H9 (cell line): ENCODE data around the gene APOM. TPM values are rescaled to one million over a fixed set of nuclear protein-coding genes. Genes with fewer than 3 reads are reported as not detected.

Source experiments
- DNase-seq: peaks from one replicate; pipeline ENCODE4 v3.0.0-alpha.2; 2017
- H2AFZ ChIP-seq: one replicate; pipeline ENCODE4 v1.6.1; 2013; ENCODE audit warnings: mild to moderate bottlenecking, low read length, control low read depth, moderate library complexity
- H2AK5ac ChIP-seq: 2 replicates; pipeline ENCODE4 v1.6.1; 2013; ENCODE audit warnings: low read length, control low read depth, mixed read lengths; ENCODE audit not compliant: insufficient read length
- H2BK120ac ChIP-seq: one replicate; pipeline ENCODE4 v1.6.1; 2013; ENCODE audit warnings: low read depth, mild to moderate bottlenecking, low read length, control low read depth, inconsistent platforms; ENCODE audit not compliant: poor library complexity, severe bottlenecking
- H2BK12ac ChIP-seq: 2 replicates; pipeline ENCODE4 v1.6.1; 2013; ENCODE audit warnings: low read length, control low read depth, mixed read lengths, low read depth; ENCODE audit not compliant: insufficient read length
- H2BK15ac ChIP-seq: 2 replicates; pipeline ENCODE4 v1.6.1; 2013; ENCODE audit warnings: low read depth, low read length, control low read depth
- H2BK20ac ChIP-seq: one replicate; pipeline ENCODE4 v1.6.1; 2013; ENCODE audit warnings: low read depth, mild to moderate bottlenecking, low read length, control low read depth, inconsistent platforms; ENCODE audit not compliant: poor library complexity, severe bottlenecking
- H2BK5ac ChIP-seq: 2 replicates; pipeline ENCODE4 v1.6.1; 2013; ENCODE audit warnings: low read length, control low read depth, mixed read lengths; ENCODE audit not compliant: insufficient read length
- H3K14ac ChIP-seq: 2 replicates; pipeline ENCODE4 v1.6.1; 2013; ENCODE audit warnings: low read length, control low read depth; ENCODE audit not compliant: insufficient read depth
- H3K18ac ChIP-seq: 2 replicates; pipeline ENCODE4 v1.6.1; 2013; ENCODE audit warnings: low read depth, mild to moderate bottlenecking, mixed read lengths, low read length, control low read depth; ENCODE audit not compliant: insufficient read length
- H3K23ac ChIP-seq: 2 replicates; pipeline ENCODE4 v1.6.1; 2013; ENCODE audit warnings: low read length, control low read depth, mixed read lengths, low read depth; ENCODE audit not compliant: insufficient read length
- H3K23me2 ChIP-seq: 2 replicates; pipeline ENCODE4 v1.6.1; 2013; ENCODE audit warnings: low read depth, mild to moderate bottlenecking, mixed read lengths, low read length, control low read depth; ENCODE audit not compliant: insufficient read length, poor library complexity, severe bottlenecking
- H3K27ac ChIP-seq: 2 replicates; pipeline ENCODE4 v1.5.1; 2013; ENCODE audit warnings: low read length, control low read depth, mixed read lengths, low read depth; ENCODE audit not compliant: insufficient read length
- H3K27me3 ChIP-seq: 2 replicates; pipeline ENCODE4 v1.6.1; 2013; ENCODE audit warnings: low read length, control low read depth, inconsistent platforms; ENCODE audit not compliant: insufficient read depth
- H3K4ac ChIP-seq: 2 replicates; pipeline ENCODE4 v1.6.1; 2013; ENCODE audit warnings: low read depth, mild to moderate bottlenecking, control low read depth, inconsistent platforms, low read length, moderate library complexity
- H3K4me1 ChIP-seq: 2 replicates; pipeline ENCODE4 v1.6.1; 2013; ENCODE audit warnings: low read length, control low read depth, inconsistent platforms; ENCODE audit not compliant: insufficient read depth
- H3K4me2 ChIP-seq: 2 replicates; pipeline ENCODE4 v1.6.1; 2013; ENCODE audit warnings: low read length, control low read depth, mixed read lengths; ENCODE audit not compliant: insufficient read length, insufficient read depth
- H3K56ac ChIP-seq: 2 replicates; pipeline ENCODE4 v1.6.1; 2013; ENCODE audit warnings: low read depth, mild to moderate bottlenecking, mixed read lengths, low read length, control low read depth; ENCODE audit not compliant: insufficient read length
- H3K79me1 ChIP-seq: 2 replicates; pipeline ENCODE4 v1.6.1; 2013; ENCODE audit warnings: low read depth, mild to moderate bottlenecking, moderate library complexity, low read length, control low read depth, inconsistent platforms; ENCODE audit not compliant: insufficient read depth, poor library complexity, severe bottlenecking
- H3K79me2 ChIP-seq: 2 replicates; pipeline ENCODE4 v1.6.1; 2013; ENCODE audit warnings: low read length, control low read depth, inconsistent platforms; ENCODE audit not compliant: insufficient read depth
- H3K9ac ChIP-seq: 2 replicates; pipeline ENCODE4 v1.6.1; 2013; ENCODE audit warnings: low read length, control low read depth, mixed read lengths; ENCODE audit not compliant: insufficient read length; ENCODE audit errors: extremely low read depth
- H3K9me3 ChIP-seq: one replicate; pipeline ENCODE4 v1.6.1; 2013; ENCODE audit warnings: low read depth, low read length, inconsistent platforms; ENCODE audit not compliant: control insufficient read depth
- H3T11ph ChIP-seq: one replicate; pipeline ENCODE4 v1.6.1; 2013; ENCODE audit warnings: mild to moderate bottlenecking, low read length, control low read depth, inconsistent platforms
- H4K20me1 ChIP-seq: one replicate; pipeline ENCODE4 v1.6.1; 2013; ENCODE audit not compliant: control insufficient read depth, insufficient read length, insufficient read depth
- H4K5ac ChIP-seq: 2 replicates; pipeline ENCODE4 v1.6.1; 2013; ENCODE audit warnings: low read depth, mild to moderate bottlenecking, mixed read lengths, low read length, control low read depth; ENCODE audit not compliant: insufficient read length
- H4K8ac ChIP-seq: replicated peaks from 2 replicates; pipeline ENCODE4 v1.6.1; 2013; ENCODE audit warnings: low read length, control low read depth, mixed read lengths, low read depth; ENCODE audit not compliant: insufficient read length
- H4K91ac ChIP-seq: 2 replicates; pipeline ENCODE4 v1.6.1; 2013; ENCODE audit warnings: low read depth, mild to moderate bottlenecking, moderate library complexity, mixed read lengths, low read length, control low read depth; ENCODE audit not compliant: insufficient read length
- H3K27ac Mint-ChIP-seq, 3 experiments: 2 replicates in 2 of 3; 3 replicates in 1 of 3; pipeline ENCODE4 v1.8.0; 2020 to 2021; ENCODE audit warnings: mixed read lengths in 3 of 3, mild to moderate bottlenecking in 1 of 3, moderate library complexity in 1 of 3
- H3K27me3 Mint-ChIP-seq: 2 replicates; pipeline ENCODE4 v1.8.0; 2021; ENCODE audit warnings: low read depth, mild to moderate bottlenecking, moderate library complexity, mixed read lengths
- H3K36me3 Mint-ChIP-seq, 3 experiments: 2 replicates in 2 of 3; 3 replicates in 1 of 3; pipeline ENCODE4 v1.8.0; 2020 to 2021; ENCODE audit warnings: low read depth in 3 of 3, mixed read lengths in 3 of 3; ENCODE audit not compliant: insufficient read depth in 1 of 3
- H3K4me1 Mint-ChIP-seq, 2 experiments: 2 replicates each; pipeline ENCODE4 v1.8.0; 2020; ENCODE audit warnings: mixed read lengths in 2 of 2
- H3K4me3 Mint-ChIP-seq, 2 experiments: 2 replicates in 1 of 2; 3 replicates in 1 of 2; pipeline ENCODE4 v1.8.0; 2020 to 2021; ENCODE audit warnings: mild to moderate bottlenecking in 2 of 2, mixed read lengths in 2 of 2, moderate library complexity in 1 of 2
- H3K9me3 Mint-ChIP-seq, 2 experiments: 2 replicates in 1 of 2; 3 replicates in 1 of 2; pipeline ENCODE4 v1.8.0; 2020; ENCODE audit warnings: mild to moderate bottlenecking in 2 of 2, mixed read lengths in 2 of 2, moderate library complexity in 1 of 2
- WGBS: extraction: QIAGEN DNeasy Blood & Tissue Kit; methylation state at CpG from one replicate; pipeline ENCODE4 v1.1.7; 2013; ENCODE audit warnings: missing lambda C conversion rate, low lambda C conversion rate, mixed read lengths; ENCODE audit not compliant: insufficient read length; ENCODE audit errors: extremely low coverage; 5-methylcytosine and 5-hydroxymethylcytosine counted together
- total RNA-seq: library from RNA; stranded (reverse); gene quantifications from 2 replicates; pipeline ENCODE4 v1.2.1, GENCODE V29; 2021
- TF ChIP-seq, protein P1 (sequence below): fragments of 200-600 bp; sonication (generic); conservative IDR thresholded peaks from 3 replicates; pipeline ENCODE4 v1.8.0; 2021; ENCODE audit warnings: antibody characterized with exemption, mild to moderate bottlenecking

APOM gene
- total RNA-seq, 1 experiment from 2014 or later = 3.6 TPM

DNA sequence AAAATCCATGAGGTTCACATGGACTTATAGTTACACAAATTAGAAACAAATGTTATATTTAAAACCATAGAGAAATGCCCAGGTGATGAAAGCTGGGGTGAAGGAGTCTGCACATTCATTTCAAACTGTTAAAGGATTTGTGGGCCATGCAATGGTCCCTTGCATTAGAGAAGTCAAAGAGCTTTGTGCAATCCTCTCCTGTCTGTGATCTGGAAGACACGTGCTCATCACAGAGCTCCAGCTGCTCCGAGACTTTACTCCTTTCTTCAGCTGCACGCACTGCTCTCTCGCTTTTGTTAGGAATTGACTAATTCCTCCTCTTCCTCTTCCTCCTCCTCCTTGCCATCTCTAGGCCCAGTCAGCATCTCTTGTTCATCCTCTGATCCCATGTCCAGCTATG is 44.7 kb upstream of the APOM start:
- H3K4me2 ChIP-seq = no peak overlapping the region
- no peak overlapping the region for H2BK12ac ChIP-seq
- H4K8ac ChIP-seq = no peak overlapping the region
- H3K23ac ChIP-seq = no peak overlapping the region
- H3K9me3 ChIP-seq = no peaks in the 10 kb centered on the region
- H4K20me1 ChIP-seq = no peaks in the 10 kb centered on the region
- no peak for DNase-seq
- no peaks in the 10 kb centered on the region for H3K79me2 ChIP-seq
- H2BK20ac ChIP-seq = no peak overlapping the region
- no peaks in the 10 kb centered on the region for H3K27me3 ChIP-seq
- no peak overlapping the region for H3K4me3 Mint-ChIP-seq
- no peak overlapping the region for H3K56ac ChIP-seq
- no CpG with 5 or more reads among the region's 4 CpGs for WGBS
- no peak overlapping the region for H2AK5ac ChIP-seq
- TF ChIP-seq, protein P1, sequence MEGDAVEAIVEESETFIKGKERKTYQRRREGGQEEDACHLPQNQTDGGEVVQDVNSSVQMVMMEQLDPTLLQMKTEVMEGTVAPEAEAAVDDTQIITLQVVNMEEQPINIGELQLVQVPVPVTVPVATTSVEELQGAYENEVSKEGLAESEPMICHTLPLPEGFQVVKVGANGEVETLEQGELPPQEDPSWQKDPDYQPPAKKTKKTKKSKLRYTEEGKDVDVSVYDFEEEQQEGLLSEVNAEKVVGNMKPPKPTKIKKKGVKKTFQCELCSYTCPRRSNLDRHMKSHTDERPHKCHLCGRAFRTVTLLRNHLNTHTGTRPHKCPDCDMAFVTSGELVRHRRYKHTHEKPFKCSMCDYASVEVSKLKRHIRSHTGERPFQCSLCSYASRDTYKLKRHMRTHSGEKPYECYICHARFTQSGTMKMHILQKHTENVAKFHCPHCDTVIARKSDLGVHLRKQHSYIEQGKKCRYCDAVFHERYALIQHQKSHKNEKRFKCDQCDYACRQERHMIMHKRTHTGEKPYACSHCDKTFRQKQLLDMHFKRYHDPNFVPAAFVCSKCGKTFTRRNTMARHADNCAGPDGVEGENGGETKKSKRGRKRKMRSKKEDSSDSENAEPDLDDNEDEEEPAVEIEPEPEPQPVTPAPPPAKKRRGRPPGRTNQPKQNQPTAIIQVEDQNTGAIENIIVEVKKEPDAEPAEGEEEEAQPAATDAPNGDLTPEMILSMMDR = no peak
- H4K91ac ChIP-seq = no peak overlapping the region
- no peak overlapping the region for H2AFZ ChIP-seq
- no peak overlapping the region for H2BK5ac ChIP-seq
- no peak overlapping the region for H3K27ac ChIP-seq
- H3K36me3 Mint-ChIP-seq = no peaks in the 10 kb centered on the region
- H2BK120ac ChIP-seq = no peak overlapping the region
- no peak overlapping the region for H3K14ac ChIP-seq
- no peak overlapping the region for H4K5ac ChIP-seq
- no peak overlapping the region for H2BK15ac ChIP-seq
- H3K23me2 ChIP-seq = no peaks in the 10 kb centered on the region
- H3K18ac ChIP-seq = no peak overlapping the region
- H3K27me3 Mint-ChIP-seq = no peaks in the 10 kb centered on the region
- no peak overlapping the region for H3K4ac ChIP-seq
- peaks cover 12% of the 10 kb centered on the region; the same call in 1 of the 2 replicates for H3K4me1 ChIP-seq
- peaks cover 18 to 23% of the 10 kb centered on the region in 2 experiments for H3K4me1 Mint-ChIP-seq
- H3K9ac ChIP-seq = no peak overlapping the region
- H3T11ph ChIP-seq = no peak overlapping the region
- no peaks in the 10 kb centered on the region for H3K9me3 Mint-ChIP-seq
- H3K27ac Mint-ChIP-seq = no peak overlapping the region; a peak in 1 of 7 replicates
- no peaks in the 10 kb centered on the region for H3K79me1 ChIP-seq
